Measurements from ENCODE around the gene ANKDD1B. TPM values are rescaled to one million over a fixed set of nuclear protein-coding genes. Genes with fewer than 3 reads are reported as not detected.

Gene ANKDD1B
- total RNA-seq, 5 donors from 2014 or later (not counting 1 experiment from before 2014, with no cell fraction given): 0.28 to 0.85 (median 0.33) TPM; not detected in 1

GRCh38 chr5:75662061-75662460, 50.8 kb downstream of the ANKDD1B start:
- no CpG with 5 or more reads among the region's 2 CpGs for WGBS (ENCODE audit: insufficient coverage)
- Histone ChIP-seq H3K9me3 (no peaks in the 10 kb centered on the region), H3K4me3 (ENCODE audit: control insufficient read depth in 1 of 2, extremely low read depth in 1 of 2, low read length in 1 of 2) (no peak overlapping the region), H3K4me1 (ENCODE audit: control insufficient read depth in 1 of 2, extremely low read depth in 1 of 2, insufficient read depth in 2 of 2, low read length in 2 of 2) (no peaks in the 10 kb centered on the region), H3K27ac (ENCODE audit: low read length) (no peak overlapping the region), H3K27me3 (replicated peaks in 1 of 2; ENCODE audit: control insufficient read depth in 2 of 2, extremely low read depth in 1 of 2, insufficient read depth in 2 of 2, low read length in 1 of 2) (no peaks in the 10 kb centered on the region), H3K36me3 (ENCODE audit: control insufficient read depth in 2 of 2, extremely low read depth in 1 of 2, insufficient read depth in 1 of 2, low read length in 1 of 2) (peaks cover 0 to 2% of the 10 kb centered on the region in 2 donors)
- Mint-ChIP-seq H3K36me3 (no peaks in the 10 kb centered on the region), H3K4me1 (no peaks in the 10 kb centered on the region), H3K27me3 (no peaks in the 10 kb centered on the region), H3K4me3 (no peak overlapping the region), H3K9me3 (no peaks in the 10 kb centered on the region), H3K27ac (no peak overlapping the region)
- CTCF ChIA-PET: no interaction called here
- ATAC-seq (replicated peaks in 1 of 4): no peak
- no peak for DNase-seq
- POLR2A ChIA-PET: no interaction called here

- no peaks in the 10 kb centered on the region for H3K27me3 Mint-ChIP-seq
- no peaks in the 10 kb centered on the region for H3K27me3 ChIP-seq (replicated peaks in 1 of 2; ENCODE audit: control insufficient read depth in 2 of 2, extremely low read depth in 1 of 2, insufficient read depth in 2 of 2, low read length in 1 of 2)
- no peaks in the 10 kb centered on the region for H3K36me3 Mint-ChIP-seq
- no peak overlapping the region for H3K4me3 Mint-ChIP-seq
- H3K36me3 ChIP-seq (ENCODE audit: control insufficient read depth in 2 of 2, extremely low read depth in 1 of 2, insufficient read depth in 1 of 2, low read length in 1 of 2): peaks cover 0 to 2% of the 10 kb centered on the region in 2 donors
- no peak for DNase-seq
- H3K27ac Mint-ChIP-seq: no peak overlapping the region
- no peak for ATAC-seq (replicated peaks in 1 of 4)
- no peak overlapping the region for H3K4me3 ChIP-seq (ENCODE audit: control insufficient read depth in 1 of 2, extremely low read depth in 1 of 2, low read length in 1 of 2)
- ChIA-PET CTCF (no interaction called here), POLR2A (no interaction called here)
- no peaks in the 10 kb centered on the region for H3K9me3 ChIP-seq
- H3K27ac ChIP-seq (ENCODE audit: low read length): no peak overlapping the region
- 89% methylated on average over 10 of the region's 12 CpGs for WGBS (ENCODE audit: insufficient coverage)
- H3K4me1 ChIP-seq (ENCODE audit: control insufficient read depth in 1 of 2, extremely low read depth in 1 of 2, insufficient read depth in 2 of 2, low read length in 2 of 2): peaks cover 0 to 5% of the 10 kb centered on the region in 2 experiments
- H3K9me3 Mint-ChIP-seq: no peaks in the 10 kb centered on the region
- H3K4me1 Mint-ChIP-seq: peaks cover 4 to 9% (median 5%) of the 10 kb centered on the region in 3 donors
These were observed 52.5 kb downstream of the ANKDD1B start for GRCh38 chr5:75663579-75664284.

- Histone ChIP-seq H3K4me3 (ENCODE audit: control insufficient read depth in 1 of 2, extremely low read depth in 1 of 2, low read length in 1 of 2) (no peak overlapping the region), H3K36me3 (ENCODE audit: control insufficient read depth in 2 of 2, extremely low read depth in 1 of 2, insufficient read depth in 1 of 2, low read length in 1 of 2) (peaks cover 0 to 2% of the 10 kb centered on the region in 2 donors), H3K27me3 (replicated peaks in 1 of 2; ENCODE audit: control insufficient read depth in 2 of 2, extremely low read depth in 1 of 2, insufficient read depth in 2 of 2, low read length in 1 of 2) (no peaks in the 10 kb centered on the region), H3K4me1 (ENCODE audit: control insufficient read depth in 1 of 2, extremely low read depth in 1 of 2, insufficient read depth in 2 of 2, low read length in 2 of 2) (peaks cover 0 to 14% of the 10 kb centered on the region in 2 experiments), H3K9me3 (no peaks in the 10 kb centered on the region), H3K27ac (ENCODE audit: low read length) (no peak overlapping the region)
- POLR2A ChIA-PET: no interaction called here
- Mint-ChIP-seq H3K27me3 (no peaks in the 10 kb centered on the region), H3K9me3 (no peaks in the 10 kb centered on the region), H3K27ac (no peak overlapping the region), H3K4me3 (no peak overlapping the region), H3K36me3 (no peaks in the 10 kb centered on the region), H3K4me1 (peaks cover 14 to 21% (median 15%) of the 10 kb centered on the region in 3 donors)
- no peak for DNase-seq
- no peak for ATAC-seq (replicated peaks in 1 of 4)
- CTCF ChIA-PET: interaction anchor here in 1 of 2 donors (1.0 kb wide), 1 partner anchor 9 kb away, joined by 4 read pairs; no protein-coding TSS in a partner anchor
- 100% methylated on average over 1 of the region's 2 CpGs for WGBS (ENCODE audit: insufficient coverage)
These were observed 53.7 kb downstream of the ANKDD1B start for GRCh38 chr5:75664979-75665378.

GRCh38 chr5:75666801-75667200, 55.5 kb downstream of the ANKDD1B start:
- no peak for ATAC-seq (replicated peaks in 1 of 4)
- Mint-ChIP-seq H3K4me3 (no peak overlapping the region), H3K27me3 (no peaks in the 10 kb centered on the region), H3K36me3 (peaks cover 5% of the 10 kb centered on the region), H3K27ac (no peak overlapping the region), H3K9me3 (no peaks in the 10 kb centered on the region), H3K4me1 (peaks cover 14 to 25% (median 15%) of the 10 kb centered on the region in 3 donors)
- 94% methylated on average over 6 of the region's 6 CpGs for WGBS (ENCODE audit: insufficient coverage)
- no peak overlapping the region for H3K27ac ChIP-seq (ENCODE audit: low read length)
- CTCF ChIA-PET: no interaction called here
- peaks cover 0 to 2% of the 10 kb centered on the region in 2 donors for H3K36me3 ChIP-seq (ENCODE audit: control insufficient read depth in 2 of 2, extremely low read depth in 1 of 2, insufficient read depth in 1 of 2, low read length in 1 of 2)
- peaks cover 0 to 14% of the 10 kb centered on the region in 2 experiments for H3K4me1 ChIP-seq (ENCODE audit: control insufficient read depth in 1 of 2, extremely low read depth in 1 of 2, insufficient read depth in 2 of 2, low read length in 2 of 2)
- no peaks in the 10 kb centered on the region for H3K9me3 ChIP-seq
- H3K4me3 ChIP-seq (ENCODE audit: control insufficient read depth in 1 of 2, extremely low read depth in 1 of 2, low read length in 1 of 2): no peak overlapping the region
- no peak for DNase-seq
- POLR2A ChIA-PET: no interaction called here
- no peaks in the 10 kb centered on the region for H3K27me3 ChIP-seq (replicated peaks in 1 of 2; ENCODE audit: control insufficient read depth in 2 of 2, extremely low read depth in 1 of 2, insufficient read depth in 2 of 2, low read length in 1 of 2)

GRCh38 chr5:75667586-75667985, 56.3 kb downstream of the ANKDD1B start:
- ATAC-seq (replicated peaks in 1 of 4) (no peak), DNase-seq (no peak)
- Mint-ChIP-seq H3K4me3 (no peak overlapping the region), H3K27me3 (no peaks in the 10 kb centered on the region), H3K4me1 (peaks cover 14 to 25% (median 15%) of the 10 kb centered on the region in 3 donors), H3K9me3 (no peaks in the 10 kb centered on the region), H3K36me3 (peaks cover 10% of the 10 kb centered on the region), H3K27ac (no peak overlapping the region)
- no CpG with 5 or more reads among the region's 2 CpGs for WGBS (ENCODE audit: insufficient coverage)
- H3K9me3 ChIP-seq: no peaks in the 10 kb centered on the region
- POLR2A ChIA-PET: interaction anchor here in 1 of 2 donors (0.6 kb wide), 1 partner anchor 327 kb away, joined by 3 read pairs; no protein-coding TSS in a partner anchor
- no peak overlapping the region for H3K4me3 ChIP-seq (ENCODE audit: control insufficient read depth in 1 of 2, extremely low read depth in 1 of 2, low read length in 1 of 2)
- H3K4me1 ChIP-seq (ENCODE audit: control insufficient read depth in 1 of 2, extremely low read depth in 1 of 2, insufficient read depth in 2 of 2, low read length in 2 of 2): peaks cover 0 to 14% of the 10 kb centered on the region in 2 experiments
- no peaks in the 10 kb centered on the region for H3K27me3 ChIP-seq (replicated peaks in 1 of 2; ENCODE audit: control insufficient read depth in 2 of 2, extremely low read depth in 1 of 2, insufficient read depth in 2 of 2, low read length in 1 of 2)
- no peak overlapping the region for H3K27ac ChIP-seq (ENCODE audit: low read length)
- CTCF ChIA-PET: no interaction called here
- peaks cover 2% of the 10 kb centered on the region in 2 donors for H3K36me3 ChIP-seq (ENCODE audit: control insufficient read depth in 2 of 2, extremely low read depth in 1 of 2, insufficient read depth in 1 of 2, low read length in 1 of 2)

GRCh38 chr5:75668445-75668844, 57.2 kb downstream of the ANKDD1B start:
- WGBS (ENCODE audit: insufficient coverage): 100% methylated on average over 1 of the region's 2 CpGs
- peaks cover 0 to 14% of the 10 kb centered on the region in 2 experiments for H3K4me1 ChIP-seq (ENCODE audit: control insufficient read depth in 1 of 2, extremely low read depth in 1 of 2, insufficient read depth in 2 of 2, low read length in 2 of 2)
- no peak overlapping the region for H3K4me3 ChIP-seq (ENCODE audit: control insufficient read depth in 1 of 2, extremely low read depth in 1 of 2, low read length in 1 of 2)
- DNase-seq: no peak
- no peak overlapping the region for H3K27ac ChIP-seq (ENCODE audit: low read length)
- Mint-ChIP-seq H3K27ac (no peak overlapping the region), H3K27me3 (no peaks in the 10 kb centered on the region), H3K4me3 (peak overlapping the region; percentile 60 to 80 (median 79)), H3K9me3 (no peaks in the 10 kb centered on the region), H3K4me1 (peaks cover 14 to 25% (median 15%) of the 10 kb centered on the region in 3 donors), H3K36me3 (peaks cover 16% of the 10 kb centered on the region)
- H3K27me3 ChIP-seq (replicated peaks in 1 of 2; ENCODE audit: control insufficient read depth in 2 of 2, extremely low read depth in 1 of 2, insufficient read depth in 2 of 2, low read length in 1 of 2): no peaks in the 10 kb centered on the region
- POLR2A ChIA-PET: no interaction called here
- H3K9me3 ChIP-seq: no peaks in the 10 kb centered on the region
- no peak for ATAC-seq (replicated peaks in 1 of 4)
- peaks cover 0 to 7% of the 10 kb centered on the region in 2 donors for H3K36me3 ChIP-seq (ENCODE audit: control insufficient read depth in 2 of 2, extremely low read depth in 1 of 2, insufficient read depth in 1 of 2, low read length in 1 of 2)
- CTCF ChIA-PET: interaction anchor here in 1 of 2 donors (1.2 to 1.3 kb wide), 2 partner anchors 10 to 12 kb away, joined by 4 to 6 read pairs; no protein-coding TSS in a partner anchor

Measured in T-cell (primary cell).